PC-9 (cell line): ENCODE results near the gene USP9X. TPM values are rescaled to one million over a fixed set of nuclear protein-coding genes. Genes with fewer than 3 reads are reported as not detected.

Source experiments
- BruUV-seq: library from RNA; stranded (reverse); fragments of 400-500 nt; replicated peaks from 2 replicates; lab custom pipeline; 2021; lab: Mats Ljungman, UMichigan
- CTCF ChIA-PET: fragments of 300-600 bp; sonication (Branson Sonifier 250); formaldehyde crosslinking; loops from one replicate; lab custom pipeline; 2022; ENCODE audit warnings: antibody characterized with exemption; lab: Charles Lee
- POLR2A ChIA-PET: fragments of 300-600 bp; sonication (Branson Sonifier 250); formaldehyde crosslinking; loops from one replicate; lab custom pipeline; 2022; ENCODE audit warnings: antibody characterized with exemption; ENCODE audit not compliant: unreplicated experiment; lab: Charles Lee
- DNase-seq, 2 experiments: peaks; one replicate each; pipeline versions ENCODE4 v3.0.0 to v3.0.0-alpha.2; 2015 to 2022; ENCODE audit warnings: mixed read lengths in 1 of 2
- H2AFZ ChIP-seq: fragments of 200-600 bp; sonication (generic); 2 replicates; pipeline ENCODE4 v1.8.1; 2017; ENCODE audit warnings: antibody characterized with exemption
- H3F3A ChIP-seq: fragments of 200-600 bp; sonication (generic); 2 replicates; pipeline ENCODE4 v1.8.1; 2017; ENCODE audit warnings: antibody characterized with exemption, mild to moderate bottlenecking, low read depth; ENCODE audit not compliant: insufficient read depth
- H3K27ac ChIP-seq: fragments of 200-600 bp; sonication (generic); 2 replicates; pipeline ENCODE4 v1.6.1; 2016; ENCODE audit warnings: mixed run types
- H3K27me3 ChIP-seq: fragments of 200-600 bp; sonication (generic); 2 replicates; pipeline ENCODE4 v1.6.1; 2016; ENCODE audit warnings: low read depth, mixed run types; ENCODE audit not compliant: insufficient read depth
- H3K36me3 ChIP-seq: fragments of 200-600 bp; sonication (generic); 2 replicates; pipeline ENCODE4 v1.6.1; 2016; ENCODE audit warnings: low read depth, mixed run types
- H3K4me1 ChIP-seq: fragments of 200-600 bp; sonication (generic); replicated peaks from 2 replicates; pipeline ENCODE4 v1.6.1; 2016; ENCODE audit warnings: mixed run types; ENCODE audit not compliant: insufficient read depth
- H3K4me2 ChIP-seq: fragments of 200-600 bp; sonication (generic); 2 replicates; pipeline ENCODE4 v1.6.1; 2017; ENCODE audit warnings: mixed run types
- H3K4me3 ChIP-seq: fragments of 200-600 bp; sonication (generic); 2 replicates; pipeline ENCODE4 v1.6.1; 2016; ENCODE audit warnings: mixed run types
- H3K79me2 ChIP-seq: fragments of 200-600 bp; sonication (generic); 2 replicates; pipeline ENCODE4 v1.6.1; 2017; ENCODE audit warnings: low read depth, mixed run types
- H3K9me2 ChIP-seq: fragments of 200-600 bp; sonication (generic); 2 replicates; pipeline ENCODE4 v1.8.1; 2017; ENCODE audit warnings: mild to moderate bottlenecking; ENCODE audit not compliant: insufficient read depth
- H3K9me3 ChIP-seq: fragments of 200-600 bp; sonication (generic); 2 replicates; pipeline ENCODE4 v1.8.1; 2016; ENCODE audit warnings: low read depth; ENCODE audit not compliant: insufficient read depth
- H4K20me1 ChIP-seq: fragments of 200-600 bp; sonication (generic); 2 replicates; pipeline ENCODE4 v1.8.1; 2017; ENCODE audit not compliant: insufficient read depth
- CTCF ChIP-seq: fragments of 200-600 bp; sonication (generic); conservative IDR thresholded peaks from 2 replicates; pipeline ENCODE4 v1.6.1; 2017; ENCODE audit warnings: mixed run types, antibody characterized with exemption, mild to moderate bottlenecking, moderate library complexity
- EZH2 ChIP-seq: fragments of 200-600 bp; sonication (generic); IDR thresholded peaks from 2 replicates; pipeline ENCODE4 v1.8.0; 2017; ENCODE audit warnings: antibody characterized with exemption, low read depth
- intact Hi-C: fragments of 100-400 bp; cut with micrococcal nuclease; formaldehyde crosslinking; loops from one replicate; pipeline ENCODE4 v1.10.0; 2022; ENCODE audit not compliant: unreplicated experiment
- total RNA-seq: library from RNA; stranded (reverse); gene quantifications from 2 replicates; pipeline ENCODE4 v1.2.3, GENCODE V29; 2021

The USP9X gene
- total RNA-seq, 1 experiment from 2014 or later = 43.2 TPM

GRCh38 chrX:41066969-41067368, 18.3 kb upstream of the USP9X start:
- intact Hi-C loops = no loop called here
- H3K36me3 ChIP-seq = no peaks in the 10 kb centered on the region
- no peaks in the 10 kb centered on the region for H3F3A ChIP-seq
- no TSS peak for BruUV-seq
- CTCF ChIA-PET = no interaction called here
- H3K27me3 ChIP-seq = no peaks in the 10 kb centered on the region
- H2AFZ ChIP-seq = no peak overlapping the region
- no peak overlapping the region for H3K4me2 ChIP-seq
- H3K4me3 ChIP-seq = no peak overlapping the region
- DNase-seq = no peak
- no peaks in the 10 kb centered on the region for H3K9me2 ChIP-seq
- no peak overlapping the region for H3K27ac ChIP-seq
- H3K4me1 ChIP-seq = no peaks in the 10 kb centered on the region
- POLR2A ChIA-PET = no interaction called here
- no peaks in the 10 kb centered on the region for H4K20me1 ChIP-seq
- no peaks in the 10 kb centered on the region for H3K79me2 ChIP-seq
- no peak for TF ChIP-seq CTCF
- H3K9me3 ChIP-seq = no peaks in the 10 kb centered on the region

- ChIA-PET POLR2A (no interaction called here), CTCF (no interaction called here)
- H3K27me3 ChIP-seq = no peaks in the 10 kb centered on the region
- no TSS peak for BruUV-seq
- no peak overlapping the region for H3K4me3 ChIP-seq
- no peaks in the 10 kb centered on the region for H3K9me2 ChIP-seq
- H3K4me1 ChIP-seq = no peaks in the 10 kb centered on the region
- no peaks in the 10 kb centered on the region for H3F3A ChIP-seq
- H3K36me3 ChIP-seq = no peaks in the 10 kb centered on the region
- no peak overlapping the region for H3K27ac ChIP-seq
- H3K9me3 ChIP-seq = no peaks in the 10 kb centered on the region
- no peaks in the 10 kb centered on the region for H4K20me1 ChIP-seq
- no peak overlapping the region for H3K4me2 ChIP-seq
- no peaks in the 10 kb centered on the region for H3K79me2 ChIP-seq
- no peak for DNase-seq
- H2AFZ ChIP-seq = no peak overlapping the region
- TF ChIP-seq CTCF (no peak), EZH2 (no peak)
- intact Hi-C loops = no loop called here
These were observed 17.5 kb upstream of the USP9X start for GRCh38 chrX:41067721-41068120.

DNA sequence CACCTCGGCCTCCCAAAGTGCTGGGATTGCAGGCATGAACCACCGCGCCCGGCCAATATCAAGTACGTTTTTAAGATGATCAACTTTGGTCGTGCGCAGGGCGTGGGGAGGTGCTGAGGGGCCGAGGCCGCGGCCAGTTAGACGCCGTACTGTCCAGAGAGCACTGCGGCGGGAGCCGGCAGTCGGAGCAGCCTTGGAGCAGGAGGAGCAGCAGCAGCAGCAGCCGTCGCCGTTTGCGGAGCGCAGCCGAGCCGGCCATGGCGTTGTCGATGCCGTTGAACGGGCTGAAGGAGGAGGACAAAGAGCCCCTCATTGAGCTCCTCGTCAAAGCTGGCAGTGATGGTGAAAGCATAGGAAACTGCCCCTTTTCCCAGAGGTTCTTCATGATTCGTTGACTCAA, 8.5 kb upstream of the USP9X start:
- Histone ChIP-seq H2AFZ (no peak overlapping the region), H3K9me2 (no peaks in the 10 kb centered on the region), H3K36me3 (no peaks in the 10 kb centered on the region), H3K79me2 (no peaks in the 10 kb centered on the region), H3K4me2 (no peak overlapping the region), H3K9me3 (no peaks in the 10 kb centered on the region), H3K4me1 (no peaks in the 10 kb centered on the region), H3K27ac (no peak overlapping the region), H3K27me3 (no peaks in the 10 kb centered on the region), H4K20me1 (no peaks in the 10 kb centered on the region), H3K4me3 (no peak overlapping the region), H3F3A (no peaks in the 10 kb centered on the region)
- intact Hi-C loops = no loop called here
- CTCF ChIA-PET = no interaction called here
- no TSS peak for BruUV-seq
- DNase-seq = no peak
- POLR2A ChIA-PET = no interaction called here
- TF ChIP-seq CTCF (no peak), EZH2 (no peak)
